Muscle layer of duodenum (tissue), 2 donors: ENCODE measurements around the gene PRPSAP1.
A peak's percentile ranks its signal among the peaks of the same experiment; 100 is the strongest.

Experiments
- H3K27ac ChIP-seq: one replicate; pipeline ENCODE4 v1.7.0; 2013; ENCODE audit warnings: mild to moderate bottlenecking, low read length
- H3K27me3 ChIP-seq: one replicate; pipeline ENCODE4 v1.7.0; 2013; ENCODE audit warnings: low read depth, mild to moderate bottlenecking, control low read depth, low read length
- H3K36me3 ChIP-seq, 2 donors: one replicate each; pipeline ENCODE4 v1.7.0; 2013; ENCODE audit warnings: low read length in 2 of 2, control low read depth in 1 of 2, mild to moderate bottlenecking in 1 of 2; ENCODE audit not compliant: insufficient read depth in 2 of 2, control insufficient read depth in 1 of 2
- H3K4me1 ChIP-seq, 2 donors: one replicate each; pipeline ENCODE4 v1.7.0; 2013; ENCODE audit warnings: low read length in 2 of 2, mild to moderate bottlenecking in 2 of 2, control low read depth in 1 of 2, moderate library complexity in 1 of 2; ENCODE audit not compliant: insufficient read depth in 2 of 2, control insufficient read depth in 1 of 2
- H3K4me3 ChIP-seq, 2 donors: one replicate each; pipeline ENCODE4 v1.7.0; 2013; ENCODE audit warnings: low read length in 2 of 2, low read depth in 1 of 2, mild to moderate bottlenecking in 1 of 2
- H3K9me3 ChIP-seq, 2 donors: one replicate each; pipeline ENCODE4 v1.7.0; 2013; ENCODE audit warnings: low read length in 2 of 2, control low read depth in 1 of 2, mild to moderate bottlenecking in 1 of 2; ENCODE audit not compliant: control insufficient read depth in 1 of 2
- donor health status: healthy.

PRPSAP1 gene

DNA sequence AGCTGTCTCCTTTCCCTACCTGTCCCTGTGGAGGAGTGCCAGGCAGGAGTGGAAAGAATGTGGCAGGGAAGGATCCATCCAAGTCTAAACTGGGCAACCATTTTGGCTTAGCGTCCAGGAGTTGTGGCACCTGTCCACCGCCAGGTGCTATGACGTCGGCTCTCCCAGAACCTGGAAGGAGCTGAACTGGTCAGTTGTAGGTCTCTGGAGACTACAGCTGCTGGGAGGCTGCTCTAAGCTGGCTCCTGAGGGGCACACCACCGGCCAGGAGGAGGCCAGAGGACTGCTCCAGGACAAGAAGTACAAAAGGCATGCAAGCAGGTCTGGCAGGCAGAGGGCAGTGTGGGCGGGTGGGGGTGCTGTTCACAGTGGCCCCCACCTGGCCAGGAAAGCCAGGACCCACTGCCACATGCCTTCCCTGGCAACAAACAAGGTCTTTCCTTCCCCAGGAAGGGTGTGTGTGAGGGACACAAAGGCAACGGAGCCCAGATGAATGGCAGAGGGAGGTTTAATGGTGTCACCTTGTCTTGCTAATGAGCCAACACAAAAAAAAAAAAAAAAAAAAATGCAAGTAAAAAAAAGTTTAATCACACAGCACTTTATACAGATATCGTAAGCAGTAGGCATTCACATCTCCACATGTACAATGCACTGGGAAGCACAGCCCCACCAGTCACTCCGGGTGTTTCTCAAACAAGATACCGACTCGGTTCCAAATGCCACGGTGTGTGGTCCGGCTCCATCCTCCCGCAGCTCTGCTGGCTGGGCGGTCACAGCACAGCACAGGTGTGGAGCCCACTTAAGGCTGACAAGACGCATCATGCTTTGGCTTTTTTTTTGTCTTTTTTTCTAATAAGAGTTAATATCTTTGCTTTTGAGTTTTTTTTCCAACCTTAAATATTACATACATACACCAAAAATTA, 35.5 kb upstream of the PRPSAP1 start:
- H3K36me3 ChIP-seq = peaks cover 13 to 39% of the 10 kb centered on the region in 2 donors
- H3K27me3 ChIP-seq = no peaks in the 10 kb centered on the region
- no peaks in the 10 kb centered on the region for H3K9me3 ChIP-seq
- no peak overlapping the region for H3K27ac ChIP-seq
- peaks cover 0 to 13% of the 10 kb centered on the region in 2 donors for H3K4me1 ChIP-seq
- no peak overlapping the region for H3K4me3 ChIP-seq

DNA sequence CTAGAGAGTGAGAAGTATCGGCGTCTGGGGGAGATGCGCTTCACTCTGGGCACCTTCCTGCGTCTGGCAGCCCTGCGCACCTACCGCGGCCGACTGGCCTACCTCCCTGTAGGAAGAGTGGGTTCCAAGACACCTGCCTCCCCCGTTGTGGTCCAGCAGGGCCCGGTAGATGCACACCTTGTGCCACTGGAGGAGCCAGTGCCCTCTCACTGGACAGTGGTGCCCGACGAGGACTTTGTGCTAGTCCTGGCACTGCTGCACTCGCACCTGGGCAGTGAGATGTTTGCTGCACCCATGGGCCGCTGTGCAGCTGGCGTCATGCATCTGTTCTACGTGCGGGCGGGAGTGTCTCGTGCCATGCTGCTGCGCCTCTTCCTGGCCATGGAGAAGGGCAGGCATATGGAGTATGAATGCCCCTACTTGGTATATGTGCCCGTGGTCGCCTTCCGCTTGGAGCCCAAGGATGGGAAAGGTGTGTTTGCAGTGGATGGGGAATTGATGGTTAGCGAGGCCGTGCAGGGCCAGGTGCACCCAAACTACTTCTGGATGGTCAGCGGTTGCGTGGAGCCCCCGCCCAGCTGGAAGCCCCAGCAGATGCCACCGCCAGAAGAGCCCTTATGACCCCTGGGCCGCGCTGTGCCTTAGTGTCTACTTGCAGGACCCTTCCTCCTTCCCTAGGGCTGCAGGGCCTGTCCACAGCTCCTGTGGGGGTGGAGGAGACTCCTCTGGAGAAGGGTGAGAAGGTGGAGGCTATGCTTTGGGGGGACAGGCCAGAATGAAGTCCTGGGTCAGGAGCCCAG, 33.5 kb upstream of the PRPSAP1 start:
- Histone ChIP-seq H3K4me3 (peak overlapping the region in 1 of 2 donors; percentile 73), H3K9me3 (no peaks in the 10 kb centered on the region), H3K4me1 (peaks cover 0 to 30% of the 10 kb centered on the region in 2 donors), H3K27me3 (peaks cover 5% of the 10 kb centered on the region), H3K27ac (no peak overlapping the region), H3K36me3 (peaks cover 4 to 28% of the 10 kb centered on the region in 2 donors)

DNA sequence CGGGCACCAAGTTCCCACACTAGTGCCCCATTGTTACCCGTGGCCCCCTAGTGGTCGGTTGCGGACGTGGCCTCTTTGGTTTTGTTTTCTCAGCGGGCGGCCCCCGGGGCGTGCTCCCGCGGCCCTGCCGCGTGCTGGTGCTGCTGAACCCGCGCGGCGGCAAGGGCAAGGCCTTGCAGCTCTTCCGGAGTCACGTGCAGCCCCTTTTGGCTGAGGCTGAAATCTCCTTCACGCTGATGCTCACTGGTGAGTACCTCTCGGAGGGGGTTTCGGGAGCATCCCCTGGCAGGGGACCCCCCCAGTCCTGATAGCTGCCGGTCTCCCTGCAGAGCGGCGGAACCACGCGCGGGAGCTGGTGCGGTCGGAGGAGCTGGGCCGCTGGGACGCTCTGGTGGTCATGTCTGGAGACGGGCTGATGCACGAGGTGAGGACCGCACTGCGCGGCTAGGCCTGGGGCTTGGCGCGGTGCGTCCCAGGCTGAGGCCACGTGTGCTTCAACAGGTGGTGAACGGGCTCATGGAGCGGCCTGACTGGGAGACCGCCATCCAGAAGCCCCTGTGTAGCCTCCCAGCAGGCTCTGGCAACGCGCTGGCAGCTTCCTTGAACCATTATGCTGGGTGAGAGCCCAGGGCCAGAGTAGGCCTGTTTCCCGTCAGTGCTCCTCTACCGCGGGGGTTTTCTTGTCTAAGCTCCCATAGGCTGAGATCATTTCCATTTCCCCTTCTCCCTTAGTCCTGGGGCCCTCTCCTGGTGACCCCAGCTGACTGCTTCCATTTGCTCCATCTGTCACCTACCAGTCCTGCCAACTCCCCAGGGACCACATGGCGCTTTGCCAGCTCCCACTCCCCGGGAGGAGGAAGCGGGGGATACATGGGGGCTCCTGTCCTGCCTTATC, 32.4 kb upstream of the PRPSAP1 start:
- Histone ChIP-seq H3K9me3 (no peaks in the 10 kb centered on the region), H3K36me3 (peaks cover 0 to 20% of the 10 kb centered on the region in 2 donors), H3K4me3 (peak overlapping the region; percentile 48 to 73), H3K27me3 (peaks cover 5% of the 10 kb centered on the region), H3K4me1 (peaks cover 0 to 33% of the 10 kb centered on the region in 2 donors), H3K27ac (no peak overlapping the region)

DNA sequence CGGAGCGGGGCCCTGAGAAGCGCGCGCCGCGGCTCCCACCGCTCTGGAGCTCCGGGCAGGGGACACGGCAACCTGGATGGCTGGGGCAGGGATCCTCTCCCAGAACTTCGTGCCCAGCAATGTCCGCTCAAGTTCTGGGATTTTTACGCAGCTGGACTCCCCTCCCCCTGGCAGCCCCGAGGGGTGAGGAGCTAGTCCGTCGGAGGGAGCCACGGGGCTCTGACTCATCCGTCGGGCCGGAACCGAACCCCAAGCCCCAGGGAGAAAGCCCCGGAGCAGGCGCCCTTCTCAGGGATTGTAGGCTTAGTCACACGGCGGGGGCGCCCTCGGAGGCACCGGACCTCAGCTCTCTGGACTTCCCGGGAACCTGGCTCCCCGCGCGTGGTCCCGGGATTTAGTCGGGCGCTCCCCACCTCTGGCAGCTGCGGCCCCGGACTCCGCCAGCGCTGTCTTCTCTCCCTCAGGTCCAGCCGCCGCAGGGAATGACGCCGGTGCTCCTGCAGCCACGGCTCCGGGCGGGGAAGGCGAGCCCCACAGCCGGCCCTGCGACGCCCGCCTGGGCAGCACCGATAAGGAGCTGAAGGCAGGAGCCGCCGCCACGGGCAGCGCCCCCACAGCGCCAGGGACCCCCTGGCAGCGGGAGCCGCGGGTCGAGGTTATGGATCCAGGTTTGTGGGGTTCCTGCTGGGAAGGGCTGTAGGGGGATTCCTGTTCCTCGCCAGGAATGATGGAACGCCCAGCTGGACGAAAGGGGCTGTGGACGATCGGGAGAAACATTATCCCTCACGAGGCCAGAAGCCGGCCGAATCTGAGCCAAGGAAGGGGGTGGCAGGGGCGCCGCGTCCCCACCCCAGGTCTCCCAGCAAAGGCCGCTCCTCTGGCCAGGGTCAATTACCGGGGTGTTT, 31.5 kb upstream of the PRPSAP1 start:
- peaks cover 0 to 11% of the 10 kb centered on the region in 2 donors for H3K36me3 ChIP-seq
- peaks cover 5% of the 10 kb centered on the region for H3K27me3 ChIP-seq
- peak overlapping the region; percentile 48 to 73 for H3K4me3 ChIP-seq
- no peak overlapping the region for H3K27ac ChIP-seq
- no peaks in the 10 kb centered on the region for H3K9me3 ChIP-seq
- H3K4me1 ChIP-seq = peaks cover 0 to 34% of the 10 kb centered on the region in 2 donors

DNA sequence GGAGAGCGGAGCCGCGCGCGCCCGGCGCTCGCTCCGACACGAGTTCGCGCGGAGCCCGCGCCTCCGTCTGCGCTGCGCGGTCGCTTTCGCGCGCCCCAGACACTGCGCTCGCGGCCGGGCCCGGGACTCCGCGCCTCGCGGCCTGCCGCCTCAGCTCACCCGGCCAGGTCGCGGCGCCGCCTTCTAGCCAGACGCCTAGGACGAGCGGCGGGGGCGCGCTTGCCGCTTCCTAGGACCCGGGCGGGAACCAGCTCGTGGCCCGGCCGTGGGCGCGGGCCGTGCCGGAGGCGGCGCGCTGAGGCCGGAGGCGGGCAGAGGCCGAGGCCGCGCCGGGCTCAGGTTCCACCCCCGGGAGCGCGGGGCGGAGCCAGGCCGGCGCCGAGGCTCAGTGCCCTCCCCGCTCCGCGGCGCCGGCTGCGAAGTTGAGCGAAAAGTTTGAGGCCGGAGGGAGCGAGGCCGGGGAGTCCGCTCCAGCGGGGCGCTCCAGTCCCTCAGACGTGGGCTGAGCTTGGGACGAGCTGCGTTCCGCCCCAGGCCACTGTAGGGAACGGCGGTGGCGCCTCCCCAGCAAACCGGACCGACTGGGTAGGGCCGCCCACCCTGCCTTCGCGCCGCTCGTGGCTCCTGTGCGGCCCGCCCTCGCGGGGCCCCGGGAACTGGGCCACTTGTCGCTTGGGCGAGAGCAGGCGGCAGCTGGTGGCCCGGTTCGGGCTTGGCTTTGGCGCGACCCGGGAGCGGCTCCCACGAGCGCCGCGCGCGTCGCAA, 30.7 kb upstream of the PRPSAP1 start, which contains the start of gene SPHK1:
Gene SPHK1, plus strand, starts transcription at position 388 of the 765 bp plus-strand sequence. CDS start 1,036 bp downstream, outside the sequence.
- H3K4me3 ChIP-seq = peak within 1 kb of the TSS; percentile 59 to 73
- peaks cover 5% of the 10 kb centered on the region for H3K27me3 ChIP-seq
- H3K9me3 ChIP-seq = no peaks in the 10 kb centered on the region
- H3K4me1 ChIP-seq = peaks cover 0 to 34% of the 10 kb centered on the region in 2 donors
- peak within 1 kb of the TSS; percentile 21 for H3K27ac ChIP-seq
- peaks cover 0 to 10% of the 10 kb centered on the region in 2 donors for H3K36me3 ChIP-seq

DNA sequence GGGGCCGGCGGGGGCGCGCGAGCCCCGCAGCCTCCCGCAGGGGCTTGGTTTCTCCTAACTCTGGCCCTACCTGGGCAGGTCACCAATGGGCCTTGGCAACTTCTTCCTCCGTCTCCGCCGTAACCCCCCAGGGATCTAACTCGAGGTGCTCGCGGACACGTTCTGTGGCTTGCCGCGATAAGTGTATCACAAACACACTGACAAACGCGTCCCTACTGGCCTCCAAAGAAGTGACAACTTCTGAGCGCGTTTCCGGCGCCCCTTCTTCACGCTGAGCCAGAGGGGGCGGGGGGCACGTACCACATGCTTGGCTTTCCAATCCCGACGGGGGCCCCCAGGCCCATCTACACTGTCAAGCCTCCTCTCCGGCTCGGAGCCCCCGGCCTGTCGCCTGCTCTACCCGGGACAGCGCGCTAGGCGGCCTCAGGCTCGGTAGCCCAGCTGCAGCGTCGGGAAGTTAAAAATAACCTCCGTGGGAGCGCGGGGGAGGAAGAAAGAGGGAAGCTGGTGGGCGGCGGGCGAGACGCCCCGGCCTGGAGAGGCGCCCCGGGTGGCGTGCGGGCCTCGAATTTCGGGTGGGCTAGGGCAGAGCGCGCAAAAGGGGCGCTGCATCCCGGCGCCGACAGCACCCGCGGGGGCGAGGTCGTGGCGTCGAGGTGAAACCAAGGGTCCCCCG, 30.0 kb upstream of the PRPSAP1 start:
- H3K4me1 ChIP-seq = peaks cover 0 to 34% of the 10 kb centered on the region in 2 donors
- H3K27me3 ChIP-seq = peaks cover 5% of the 10 kb centered on the region
- H3K4me3 ChIP-seq = peak overlapping the region; percentile 59 to 73
- H3K27ac ChIP-seq = peak overlapping the region; percentile 21
- H3K36me3 ChIP-seq = peaks cover 0 to 5% of the 10 kb centered on the region in 2 donors
- H3K9me3 ChIP-seq = no peaks in the 10 kb centered on the region

DNA sequence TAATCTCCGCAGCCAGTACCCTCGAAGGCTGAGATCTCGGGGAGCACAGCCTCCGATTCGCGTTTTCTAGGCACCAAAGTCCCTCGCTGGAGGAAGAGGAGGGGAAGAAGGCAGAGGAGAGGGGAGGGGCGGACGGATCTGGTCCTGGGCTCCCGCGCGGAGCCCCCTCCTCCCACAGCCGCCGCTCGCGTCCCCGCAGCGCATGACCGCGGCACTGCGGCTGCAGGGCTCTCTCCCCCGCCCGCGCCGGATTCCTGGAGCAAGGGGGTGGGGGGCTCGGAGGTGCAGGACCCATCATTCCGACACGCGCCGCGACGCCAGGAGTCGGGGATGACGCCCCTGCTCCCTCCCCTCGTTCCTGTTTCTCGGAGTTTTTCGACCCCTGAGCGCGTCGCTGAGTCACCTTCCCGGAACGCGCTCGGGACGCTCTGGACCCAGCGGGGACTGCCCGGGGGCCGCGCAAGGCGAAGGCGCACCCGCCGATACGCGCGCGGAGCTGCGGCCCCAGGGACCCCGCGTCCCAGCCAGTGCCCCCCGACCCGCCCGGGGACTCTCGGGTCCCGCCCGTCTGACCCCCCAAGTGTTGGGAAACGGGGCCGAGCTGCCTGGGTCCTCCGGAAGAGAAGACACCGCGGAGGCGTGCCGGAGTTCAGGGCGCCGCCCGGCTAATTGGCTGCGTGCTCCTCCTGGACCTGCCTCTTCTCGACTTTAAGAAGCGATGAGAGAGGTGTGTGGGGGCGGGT, 29.3 kb upstream of the PRPSAP1 start:
- Histone ChIP-seq H3K36me3 (peaks cover 0 to 5% of the 10 kb centered on the region in 2 donors), H3K27ac (peak overlapping the region; percentile 21), H3K9me3 (no peaks in the 10 kb centered on the region), H3K4me1 (peaks cover 0 to 34% of the 10 kb centered on the region in 2 donors), H3K27me3 (peaks cover 5% of the 10 kb centered on the region), H3K4me3 (peak overlapping the region; percentile 59 to 73)

DNA sequence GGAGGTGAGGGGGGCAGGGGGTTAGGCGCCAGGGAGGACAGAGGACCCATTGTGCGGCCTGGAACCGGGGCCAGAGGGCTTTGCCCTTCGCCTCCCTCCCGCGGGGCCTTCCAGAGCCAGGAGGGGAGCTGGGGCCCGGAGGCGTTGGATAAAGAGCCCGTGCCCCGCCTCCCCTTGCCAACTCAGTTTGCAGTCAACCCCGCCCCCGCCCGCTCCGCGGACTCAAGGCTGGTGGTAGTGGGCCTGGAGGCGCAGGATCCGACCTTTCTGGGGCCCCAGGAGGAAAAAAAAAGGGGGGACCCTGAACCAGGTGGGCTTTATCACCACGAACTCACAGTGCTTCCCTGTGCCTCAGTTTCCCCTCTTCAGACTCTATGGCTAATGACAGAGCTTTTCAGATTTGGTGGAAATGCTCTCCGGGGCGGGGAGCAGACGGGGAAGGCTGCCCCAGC, 28.7 kb upstream of the PRPSAP1 start:
- peaks cover 5% of the 10 kb centered on the region for H3K27me3 ChIP-seq
- H3K4me1 ChIP-seq = peaks cover 0 to 34% of the 10 kb centered on the region in 2 donors
- peak overlapping the region; percentile 59 to 73 for H3K4me3 ChIP-seq
- no peaks in the 10 kb centered on the region for H3K9me3 ChIP-seq
- peaks cover 0 to 5% of the 10 kb centered on the region in 2 donors for H3K36me3 ChIP-seq
- no peak overlapping the region for H3K27ac ChIP-seq
